GM19455 (cell line): ENCODE results near the gene C1orf116.
"Not testable (repeated sequence)": the region's sequence is repeated elsewhere in the genome, so short reads cannot be mapped to it uniquely, and the experiment has no call there.

Experiments used
- ATAC-seq: cut with Tn5 transposase; IDR thresholded peaks from one replicate; pipeline ENCODE4 v1.9.1; 2021; ENCODE audit not compliant: unreplicated experiment

The C1orf116 gene

GRCh38 chr1:207059881-207060280 lies 27.3 kb upstream of the C1orf116 start:
- no peak for ATAC-seq

- no peak for ATAC-seq
Measured at GRCh38 chr1:207058878-207059867, 26.6 kb upstream of the C1orf116 start.

- ATAC-seq: no peak
Measured at GRCh38 chr1:207058252-207058651, 25.7 kb upstream of the C1orf116 start.

- ATAC-seq: no peak
Measured at GRCh38 chr1:207056673-207057072, 24.1 kb upstream of the C1orf116 start.

- ATAC-seq: no peak
Measured at GRCh38 chr1:207055386-207056001, 22.9 kb upstream of the C1orf116 start.

GRCh38 chr1:207054491-207054890 lies 21.9 kb upstream of the C1orf116 start:
- no peak for ATAC-seq

- ATAC-seq: peak; percentile 80
Measured at GRCh38 chr1:207052911-207053769, 20.6 kb upstream of the C1orf116 start, which contains the start of gene PFKFB2. Gene PFKFB2, plus strand, starts transcription at chr1:207053275. Its CDS starts 1,443 bp downstream, at chr1:207054718.

- ATAC-seq: no peak
Measured at GRCh38 chr1:207051191-207051943, 18.8 kb upstream of the C1orf116 start, which contains the start of gene YOD1. Gene YOD1, minus strand, starts transcription at chr1:207051208. Its CDS starts 178 bp downstream, at chr1:207051030.

- ATAC-seq: peak; percentile 47
Measured at GRCh38 chr1:207050480-207051190, 18.1 kb upstream of the C1orf116 start.

- peak; percentile 32 for ATAC-seq
Measured at GRCh38 chr1:207049974-207050391, 17.4 kb upstream of the C1orf116 start.

GRCh38 chr1:207049514-207049913 lies 17.0 kb upstream of the C1orf116 start:
- ATAC-seq: no peak

GRCh38 chr1:207049054-207049453 lies 16.5 kb upstream of the C1orf116 start:
- no peak for ATAC-seq

GRCh38 chr1:207048041-207048440 lies 15.5 kb upstream of the C1orf116 start:
- no peak for ATAC-seq

GRCh38 chr1:207047505-207047904 lies 14.9 kb upstream of the C1orf116 start:
- ATAC-seq: no peak

GRCh38 chr1:207045453-207045852 lies 12.9 kb upstream of the C1orf116 start:
- ATAC-seq: no peak

- ATAC-seq: not testable (repeated sequence)
Measured at GRCh38 chr1:207041397-207041796, 8.8 kb upstream of the C1orf116 start.

GRCh38 chr1:207040181-207040533 lies 7.6 kb upstream of the C1orf116 start:
- no peak for ATAC-seq

- ATAC-seq: no peak
Measured at GRCh38 chr1:207039380-207040180, 7.0 kb upstream of the C1orf116 start.

GRCh38 chr1:207036865-207037264 lies 4.3 kb upstream of the C1orf116 start:
- ATAC-seq: no peak
